GM21619 (cell line): ENCODE results near the gene NPNT.

ENCODE experiments used
- ATAC-seq: cut with Tn5 transposase; IDR thresholded peaks from one replicate; pipeline ENCODE4 v1.9.1; 2021; ENCODE audit not compliant: unreplicated experiment

Gene NPNT

DNA sequence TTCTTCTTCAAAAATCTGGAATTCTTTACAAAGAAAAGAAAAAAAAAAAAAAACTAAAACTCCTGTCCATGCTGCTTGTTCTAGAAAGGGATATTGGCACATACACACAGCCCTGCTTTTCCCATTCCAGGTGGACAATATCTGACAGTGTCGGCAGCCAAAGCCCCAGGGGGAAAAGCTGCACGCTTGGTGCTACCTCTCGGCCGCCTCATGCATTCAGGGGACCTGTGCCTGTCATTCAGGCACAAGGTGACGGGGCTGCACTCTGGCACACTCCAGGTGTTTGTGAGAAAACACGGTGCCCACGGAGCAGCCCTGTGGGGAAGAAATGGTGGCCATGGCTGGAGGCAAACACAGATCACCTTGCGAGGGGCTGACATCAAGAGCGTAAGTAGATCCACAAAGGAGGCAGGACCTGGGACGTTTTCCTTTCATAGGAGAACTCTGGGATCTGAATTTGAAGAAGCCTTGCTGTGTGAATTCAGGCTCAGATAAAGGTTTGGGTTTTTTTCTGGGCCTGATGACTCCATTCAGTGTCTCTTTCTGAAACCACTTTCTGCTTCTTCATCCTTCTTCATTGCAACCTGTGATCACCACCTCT is 71.9 kb downstream of the NPNT start:
- ATAC-seq: no peak

DNA sequence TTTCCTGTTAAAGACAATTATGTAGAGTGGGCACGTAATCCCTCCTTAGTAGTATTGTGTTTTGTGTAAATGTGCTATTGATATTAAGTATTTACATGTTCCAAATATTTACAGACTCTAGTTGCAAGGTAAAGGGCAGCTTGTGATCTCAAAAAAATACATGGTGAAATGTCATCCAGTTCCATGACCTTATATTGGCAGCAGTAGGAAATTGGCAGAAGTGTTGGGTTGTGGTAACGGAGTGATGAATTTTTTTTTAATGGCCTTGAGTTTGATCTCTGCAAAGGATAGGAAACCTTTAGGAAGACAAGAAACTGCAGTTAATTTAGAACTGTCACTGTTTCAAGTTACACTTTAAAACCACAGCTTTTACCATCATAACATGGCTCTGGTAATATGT is 74.3 kb downstream of the NPNT start:
- ATAC-seq: no peak

DNA sequence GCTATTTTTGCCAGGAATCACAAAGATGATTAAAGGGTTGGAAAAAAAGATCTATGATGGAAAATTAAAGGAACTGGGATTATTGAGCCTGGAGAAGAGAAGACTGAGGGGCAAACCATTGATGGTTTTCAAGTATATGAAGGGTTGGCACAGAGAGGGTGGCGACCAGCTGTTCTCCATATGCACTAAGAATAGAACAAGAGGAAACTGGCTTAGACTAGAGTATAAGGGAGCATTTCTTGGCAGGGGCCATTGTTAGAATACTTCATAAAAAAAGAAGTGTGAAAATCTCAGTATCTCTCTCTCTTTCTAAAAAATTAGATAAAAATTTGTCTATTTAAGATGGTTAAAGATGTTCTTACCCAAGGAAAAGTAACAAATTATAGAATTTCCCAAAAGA is 75.1 kb downstream of the NPNT start:
- no peak for ATAC-seq

DNA sequence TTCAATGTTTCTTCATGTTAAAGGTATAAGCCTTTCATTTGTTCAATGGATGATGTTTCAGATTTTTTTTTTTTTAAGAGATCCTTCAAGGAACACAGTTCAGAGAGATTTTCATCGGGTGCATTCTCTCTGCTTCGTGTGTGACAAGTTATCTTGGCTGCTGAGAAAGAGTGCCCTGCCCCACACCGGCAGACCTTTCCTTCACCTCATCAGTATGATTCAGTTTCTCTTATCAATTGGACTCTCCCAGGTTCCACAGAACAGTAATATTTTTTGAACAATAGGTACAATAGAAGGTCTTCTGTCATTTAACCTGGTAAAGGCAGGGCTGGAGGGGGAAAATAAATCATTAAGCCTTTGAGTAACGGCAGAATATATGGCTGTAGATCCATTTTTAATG is 75.8 kb downstream of the NPNT start:
- no peak for ATAC-seq

DNA sequence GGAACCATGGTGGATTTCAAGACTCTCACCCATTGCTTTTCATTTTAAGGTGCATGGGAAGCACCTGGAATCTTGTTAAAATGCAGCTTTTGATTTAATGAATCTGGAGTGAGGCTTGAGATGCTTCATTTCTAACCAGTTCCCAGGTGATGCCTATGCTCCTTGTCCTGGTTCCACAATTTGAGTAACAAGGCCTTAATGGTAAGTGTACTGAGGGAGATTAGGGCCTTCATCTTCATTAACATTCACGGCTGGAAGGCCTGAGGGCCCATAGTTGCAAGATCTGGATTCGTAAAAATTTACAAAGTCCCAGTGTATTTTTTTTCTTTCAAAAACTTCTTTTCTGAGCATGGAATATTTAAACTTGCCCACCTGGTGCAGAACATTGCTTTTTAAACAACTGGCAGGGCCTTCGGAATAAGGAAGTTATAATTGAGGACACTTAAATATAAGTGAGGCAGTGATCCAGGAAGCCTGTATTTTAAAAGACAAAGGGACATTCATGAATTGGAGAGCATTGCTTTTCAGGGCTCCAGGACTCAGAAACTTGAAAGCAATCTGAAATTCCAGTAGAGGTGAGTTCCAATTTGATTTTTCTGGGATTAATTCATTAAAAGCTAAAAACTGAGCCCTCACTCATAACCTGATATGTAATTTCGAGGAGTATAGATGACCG is 77.8 kb downstream of the NPNT start:
- ATAC-seq: no peak

DNA sequence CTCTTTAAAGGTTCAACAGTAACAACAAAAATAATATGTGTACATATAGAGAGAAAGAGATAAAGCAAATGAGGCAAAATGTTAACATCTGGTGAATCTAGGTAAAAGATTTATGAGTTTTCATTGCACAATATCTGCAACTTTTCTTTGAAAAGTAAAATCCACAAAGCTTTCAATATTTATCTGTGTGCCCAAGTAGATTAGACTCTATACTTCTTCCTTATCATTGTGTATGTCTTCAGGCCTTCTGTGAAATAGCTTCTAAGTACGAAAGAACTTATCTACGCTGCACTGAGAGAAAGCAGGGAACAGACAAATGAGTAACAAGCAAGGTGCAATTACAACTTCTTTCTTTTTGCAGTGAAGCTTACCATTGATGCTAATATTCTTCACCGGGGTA is 81.6 kb downstream of the NPNT start:
- no peak for ATAC-seq

DNA sequence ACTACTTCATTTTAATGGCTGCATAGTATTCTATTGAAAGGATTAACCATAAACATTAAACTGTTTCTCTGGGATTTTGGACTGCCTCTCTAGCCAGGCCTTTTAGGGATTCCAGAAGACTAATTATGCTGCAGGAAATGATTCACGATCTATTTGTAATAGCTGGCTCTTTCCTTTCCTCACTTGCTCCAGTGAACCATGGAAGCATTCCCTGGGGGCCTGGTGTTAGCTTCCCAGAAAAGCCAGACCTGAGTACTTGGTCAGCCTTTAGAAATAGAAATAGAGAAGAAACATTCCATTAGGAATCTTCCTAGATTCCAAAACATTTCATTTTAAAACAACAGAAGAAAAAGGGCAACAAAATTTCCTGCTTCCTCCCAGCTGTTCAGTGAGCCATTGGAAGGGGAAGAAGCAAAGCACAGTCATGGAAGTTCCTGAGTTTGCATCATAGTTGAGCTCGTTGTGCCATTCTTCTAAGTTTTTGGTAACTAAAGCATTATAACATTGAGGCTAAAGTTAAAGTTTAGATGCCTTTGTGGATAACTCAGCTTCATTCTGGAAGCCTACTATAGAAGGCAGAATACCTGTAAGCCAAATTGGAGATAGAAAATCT is 83.5 kb downstream of the NPNT start:
- no peak for ATAC-seq

DNA sequence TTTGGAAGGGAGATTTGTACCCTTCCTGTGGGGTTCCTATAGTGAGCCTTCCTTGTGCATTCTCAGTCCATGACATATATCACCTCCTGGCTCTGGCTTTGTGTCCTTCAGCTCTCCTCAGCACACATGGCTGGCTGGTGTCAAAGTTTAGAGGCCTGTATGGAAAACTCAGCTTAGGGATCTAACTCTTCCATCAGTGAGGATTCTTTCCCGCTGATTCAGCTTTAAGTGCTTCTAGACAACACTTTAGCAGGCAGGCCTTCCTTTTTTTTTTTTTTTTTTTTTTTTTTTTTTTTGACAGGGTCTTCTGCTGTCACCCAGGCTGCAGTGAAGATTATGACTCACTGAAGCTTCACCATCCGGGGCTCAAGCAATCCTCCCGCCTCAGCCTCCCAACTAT is 84.2 kb downstream of the NPNT start:
- ATAC-seq: no peak

DNA sequence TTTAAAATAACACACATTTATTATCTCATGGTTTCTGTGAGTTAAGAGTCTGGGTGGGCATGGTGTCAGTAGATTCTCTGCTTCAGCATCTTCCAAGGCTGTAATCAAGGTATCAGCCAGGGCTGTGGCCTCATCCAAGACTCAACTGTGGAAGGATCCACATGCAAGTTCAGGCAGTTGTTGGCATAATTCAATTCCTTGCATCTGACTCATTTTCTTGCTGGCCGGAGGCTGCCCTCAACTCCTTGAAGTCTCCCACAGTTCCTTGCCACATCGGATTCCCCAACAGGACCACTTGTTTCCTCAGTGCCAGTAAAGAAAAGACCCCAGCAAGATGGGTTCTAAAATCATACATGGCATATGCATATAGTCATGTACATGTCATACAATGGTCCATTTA is 93.4 kb downstream of the NPNT start:
- no peak for ATAC-seq

DNA sequence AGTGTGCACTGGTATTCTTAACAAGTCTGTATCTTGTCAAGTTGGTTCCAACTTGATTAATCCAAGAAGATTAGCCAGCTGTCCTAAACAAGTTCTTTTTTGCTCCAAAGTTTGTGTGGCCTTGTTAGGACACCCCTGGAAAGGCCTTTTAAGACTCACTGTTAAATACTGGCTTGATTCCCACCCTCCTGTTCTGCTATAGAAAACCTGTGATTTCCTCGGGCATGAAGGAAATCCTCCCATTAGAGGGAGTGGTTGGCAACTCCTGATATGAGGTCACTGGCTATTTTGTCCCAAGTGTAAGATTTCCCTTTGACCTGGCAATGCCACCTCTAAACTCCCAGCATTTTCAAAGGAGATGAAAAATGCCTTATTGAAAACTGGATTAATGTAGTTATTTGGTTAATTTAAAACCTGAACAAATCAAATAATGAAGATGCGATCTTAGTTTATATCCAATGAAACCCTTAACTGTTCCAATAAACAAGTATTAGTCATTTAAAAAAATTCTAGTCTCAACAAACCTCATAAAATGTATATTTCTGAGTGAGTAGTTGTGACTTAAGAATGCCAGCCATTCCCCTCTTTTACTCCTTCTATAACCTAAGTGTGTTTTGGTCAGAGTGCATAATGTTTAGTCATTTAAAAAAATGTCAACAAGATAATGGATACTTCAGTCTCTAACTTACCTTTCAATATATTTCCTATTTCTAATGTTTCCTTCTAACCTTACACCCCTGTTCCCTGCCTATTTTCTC is 94.4 kb downstream of the NPNT start:
- no peak for ATAC-seq

DNA sequence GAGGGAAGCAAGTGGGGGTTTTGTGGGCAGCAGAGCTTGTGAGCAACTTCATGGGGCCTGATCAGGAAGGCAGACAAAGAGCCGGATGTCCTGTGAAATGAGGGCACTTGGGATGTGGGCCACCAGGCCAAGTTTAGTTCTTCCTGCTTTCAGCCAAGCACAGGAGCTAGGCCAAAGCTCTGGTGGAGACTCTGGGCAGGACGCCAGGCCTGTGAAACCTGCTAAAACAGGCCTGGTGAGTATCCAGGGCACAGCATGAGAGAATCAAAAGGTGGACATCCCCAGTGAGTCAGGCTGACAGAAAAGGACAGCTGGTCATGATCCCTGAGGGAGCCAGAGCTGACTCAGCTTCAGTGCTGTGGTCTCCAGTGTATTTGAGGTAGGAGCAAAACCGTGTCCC is 95.7 kb downstream of the NPNT start:
- peak; percentile 45 for ATAC-seq

DNA sequence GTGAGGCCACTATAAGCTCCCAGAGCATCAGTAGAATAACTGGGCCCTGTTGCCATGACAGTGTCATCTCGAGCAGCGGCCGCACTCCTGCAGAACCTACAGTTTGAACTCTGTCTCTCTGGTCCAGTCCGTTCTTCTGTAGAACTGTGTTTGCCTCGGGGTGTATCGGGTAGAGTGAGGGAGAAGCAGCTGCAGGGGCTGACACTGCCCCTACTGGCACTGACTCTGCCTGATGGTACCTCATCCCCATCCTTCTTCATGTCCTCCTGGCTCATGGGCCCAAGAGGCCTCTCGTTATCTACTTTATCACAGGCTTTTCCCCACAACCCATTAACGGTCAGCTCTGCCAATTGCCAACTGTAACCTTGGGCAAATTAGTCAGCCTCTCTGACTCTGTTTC is 96.5 kb downstream of the NPNT start:
- no peak for ATAC-seq

DNA sequence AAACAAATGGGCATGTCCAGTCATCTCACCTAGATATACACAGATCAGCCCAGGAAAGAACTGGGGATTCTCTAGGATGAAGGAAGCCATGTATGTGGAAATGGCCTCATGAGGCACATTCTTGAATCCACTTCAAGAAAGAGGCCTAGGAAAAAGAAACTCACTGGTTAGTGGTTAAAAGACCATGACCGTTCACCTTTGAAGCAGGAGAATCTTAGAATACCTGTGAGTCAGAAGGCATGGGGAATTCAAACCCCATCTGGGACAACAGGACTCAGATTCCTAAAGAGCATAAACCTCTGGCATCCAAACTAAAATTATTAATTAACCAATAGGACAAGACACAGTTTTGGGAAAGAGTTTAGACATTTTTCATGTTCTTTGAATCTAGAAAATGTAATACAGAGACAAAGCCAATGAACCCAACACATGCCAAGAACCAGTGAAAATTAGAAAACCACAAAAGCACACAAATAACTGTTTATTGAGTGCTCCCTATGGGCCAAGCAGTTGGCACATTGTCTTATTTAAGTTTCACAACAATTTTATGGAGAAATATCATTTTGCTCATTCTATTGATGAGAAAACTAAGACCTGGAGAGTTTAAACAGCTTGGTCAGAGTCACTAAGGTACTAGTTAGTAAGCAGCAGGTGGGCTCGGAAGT is 97.5 kb downstream of the NPNT start:
- ATAC-seq: no peak

DNA sequence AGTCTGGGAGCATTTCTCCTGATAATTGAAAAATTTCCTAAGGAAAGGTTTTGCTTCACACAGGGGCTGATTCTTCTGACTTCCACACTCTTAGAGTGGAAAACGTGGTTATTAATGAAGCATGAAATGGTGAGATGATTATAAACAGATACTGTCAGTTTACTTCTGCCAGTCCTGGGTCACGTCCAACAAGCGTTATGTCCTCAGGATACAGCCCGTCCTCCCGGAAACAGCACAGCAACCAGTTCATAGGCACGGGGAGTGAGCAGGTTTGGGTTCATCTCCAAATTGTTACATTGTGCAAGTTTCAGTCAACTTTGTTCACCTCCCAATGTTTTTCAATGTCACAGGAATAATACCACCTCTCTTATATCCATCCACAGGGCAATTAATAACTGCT is 98.8 kb downstream of the NPNT start:
- no peak for ATAC-seq

DNA sequence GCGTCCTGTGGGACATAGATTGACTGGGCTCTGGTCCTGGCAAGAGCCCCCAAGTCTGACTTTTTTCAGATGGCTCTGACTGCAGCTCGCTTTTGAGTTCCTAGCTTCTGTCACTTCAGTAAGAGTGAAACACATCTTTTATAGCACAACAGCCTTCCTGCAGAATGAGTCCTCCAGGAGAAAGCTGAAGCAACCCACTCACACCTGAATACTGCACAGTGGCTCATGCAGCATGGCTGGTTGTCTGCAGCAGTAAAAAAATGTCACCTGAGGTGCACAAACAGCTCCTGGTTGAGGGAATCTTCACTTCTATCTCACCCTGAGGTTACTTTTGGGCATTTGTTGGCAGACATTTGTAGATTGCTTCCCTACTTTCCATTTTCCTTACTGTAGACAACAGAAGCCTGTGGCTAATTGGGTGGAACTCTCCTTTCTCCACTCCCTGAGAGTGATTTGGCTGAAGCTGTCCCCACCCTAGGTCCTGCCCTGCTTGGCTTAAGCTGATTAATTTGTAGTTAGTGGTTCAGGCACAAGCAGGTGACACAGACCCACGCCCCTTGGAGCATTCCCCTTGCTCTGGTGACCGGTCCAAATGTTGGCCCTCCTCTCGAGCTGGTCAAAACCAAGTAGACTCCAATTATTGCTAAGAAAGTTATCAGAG is 99.7 kb downstream of the NPNT start:
- no peak for ATAC-seq

DNA sequence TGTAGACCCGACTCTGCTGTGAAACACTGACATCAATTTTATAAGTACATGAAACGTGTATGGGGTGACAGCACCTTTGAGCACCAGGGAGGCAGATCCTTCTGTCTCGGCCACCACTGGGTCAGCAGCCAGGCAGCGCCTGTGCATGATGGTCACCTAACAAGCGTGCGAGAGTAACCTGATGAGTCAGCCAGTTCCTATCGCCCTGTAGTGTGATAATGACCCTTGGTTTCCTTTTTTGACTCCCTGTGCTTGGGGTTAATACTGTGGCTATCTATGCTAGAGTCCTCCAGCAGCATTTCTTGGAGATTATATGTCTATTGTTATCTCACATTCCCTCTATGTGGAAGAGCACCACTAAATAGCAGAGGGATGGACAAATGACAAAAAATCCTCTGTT is 101.6 kb downstream of the NPNT start:
- ATAC-seq: no peak

DNA sequence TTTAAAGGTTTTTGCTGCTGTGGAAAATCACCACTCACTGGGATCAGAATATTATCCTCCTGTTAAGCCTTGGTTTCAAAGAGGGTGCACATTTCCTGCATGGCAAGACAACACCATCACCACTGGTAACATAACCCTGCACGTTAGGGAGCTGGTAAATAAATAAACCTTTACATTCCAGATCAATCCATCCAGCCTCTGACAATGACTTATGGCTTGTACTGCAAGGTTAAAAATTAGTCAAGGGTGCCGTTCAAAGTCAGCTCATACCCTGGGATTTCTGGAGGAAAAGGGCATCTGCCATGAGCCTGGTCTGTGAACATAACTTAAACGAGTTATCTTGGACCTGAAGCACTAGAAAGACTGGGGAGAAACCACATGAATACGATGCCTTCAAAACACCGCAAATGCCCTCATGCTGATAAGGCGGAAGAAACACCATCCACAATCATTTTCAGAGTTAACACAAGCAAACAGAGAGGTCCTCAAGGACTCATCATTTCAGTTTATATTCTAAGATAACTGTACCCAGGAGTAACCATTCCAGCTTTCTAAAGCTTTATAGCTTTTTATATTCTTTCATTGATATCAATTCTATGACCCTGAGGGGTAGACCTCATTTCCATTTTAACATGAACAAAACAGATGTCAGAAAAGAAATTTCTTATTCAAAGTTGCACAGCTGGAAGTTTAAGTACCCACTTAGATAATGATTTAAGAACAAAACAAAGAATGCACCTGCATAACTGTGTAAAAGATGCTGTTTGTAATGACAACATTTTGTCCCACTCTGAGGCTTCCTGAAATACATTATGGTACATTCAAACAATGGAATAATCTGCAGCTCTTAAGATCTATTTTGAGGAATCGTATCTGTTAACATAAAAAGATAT is 103.1 kb downstream of the NPNT start:
- ATAC-seq: no peak

DNA sequence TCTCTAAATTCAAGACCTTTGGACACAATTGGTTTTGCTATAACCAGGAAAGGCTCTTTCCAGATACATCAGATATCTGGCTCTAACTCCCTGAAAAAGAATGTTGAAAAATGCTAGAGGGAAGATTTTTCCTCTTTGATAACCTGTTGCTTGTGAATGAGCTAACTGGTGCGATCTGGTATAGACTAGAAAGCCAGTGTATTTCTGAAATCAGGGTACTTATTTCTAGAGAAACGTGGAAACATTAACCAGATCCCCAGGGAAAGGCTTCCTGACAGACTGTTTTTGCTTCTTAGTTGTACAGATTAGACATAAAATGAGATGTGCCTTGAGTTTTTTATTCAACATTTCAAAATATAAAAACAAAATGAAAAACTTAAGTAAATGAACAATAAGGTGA is 107.7 kb downstream of the NPNT start:
- no peak for ATAC-seq

DNA sequence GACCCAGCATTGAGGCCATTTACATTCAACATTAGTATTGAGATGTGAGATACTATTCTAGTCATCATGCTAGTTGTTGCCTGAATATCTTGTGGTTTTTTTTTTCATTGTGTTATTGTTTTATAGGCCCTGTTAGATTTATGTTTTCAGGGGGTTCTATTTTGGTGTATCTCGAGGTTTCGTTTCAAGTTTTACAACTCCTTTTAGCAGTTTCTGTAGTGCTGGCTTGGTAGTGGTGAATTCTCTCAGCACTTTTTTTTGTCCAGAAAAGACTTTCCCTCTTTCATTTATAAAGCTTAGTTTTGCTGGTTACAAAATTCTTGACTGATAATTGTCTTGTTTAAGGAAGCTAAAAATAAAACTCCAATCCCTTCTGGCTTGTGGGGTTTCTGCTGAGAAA is 115.5 kb downstream of the NPNT start:
- ATAC-seq: no peak

DNA sequence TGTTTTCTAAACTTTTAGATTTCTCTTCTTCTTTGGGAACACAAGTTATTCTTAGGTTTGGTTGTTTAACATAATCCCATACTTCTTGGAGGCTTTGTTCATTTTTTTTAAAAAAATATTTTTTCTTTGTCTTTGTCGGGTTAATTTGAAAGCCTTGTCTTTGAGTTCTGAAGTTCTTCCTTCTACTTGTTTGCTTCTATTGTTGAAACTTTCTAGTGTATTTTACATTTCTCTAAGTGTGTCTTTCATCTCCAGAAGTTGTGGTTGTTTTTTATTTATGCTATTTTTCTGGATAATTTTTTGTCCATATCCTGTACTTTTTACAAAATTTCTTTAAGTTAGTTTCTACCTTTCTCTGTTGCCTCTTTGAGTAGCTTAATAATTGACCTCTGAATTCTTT is 116.1 kb downstream of the NPNT start:
- ATAC-seq: no peak
